ENCODE results near the gene SCN4B.
"Not testable (repeated sequence)": the region's sequence is repeated elsewhere in the genome, so short reads cannot be mapped to it uniquely, and the experiment has no call there.

The SCN4B gene

GRCh38 chr11:118152552-118153471 lies at the start of gene SCN4B:
SCN4B (minus strand) TSS chr11:118152823; CDS start chr11:118152673, 150 bp downstream.
- Mint-ChIP-seq H3K9me3 (no peaks in the 10 kb centered on the region), H3K27ac (no peak within 1 kb of the TSS), H3K36me3 (ENCODE audit: low read depth) (no peaks in the 10 kb centered on the region), H3K27me3 (peaks cover 75% of the 10 kb centered on the region), H3K4me1 (ENCODE audit: low read depth) (peaks cover 12% of the 10 kb centered on the region), H3K4me3 (peak within 1 kb of the TSS; percentile 56)
- no peak for DNase-seq

GRCh38 chr11:118201966-118202365 lies 49.3 kb upstream of the SCN4B start:
- Mint-ChIP-seq H3K4me3 (no peak overlapping the region), H3K36me3 (ENCODE audit: low read depth) (peaks cover 25% of the 10 kb centered on the region), H3K4me1 (ENCODE audit: low read depth) (peaks cover 35% of the 10 kb centered on the region), H3K27me3 (no peaks in the 10 kb centered on the region), H3K27ac (no peak overlapping the region), H3K9me3 (peaks cover 3% of the 10 kb centered on the region)
- no peak for DNase-seq

- Mint-ChIP-seq H3K4me3 (no peak overlapping the region), H3K36me3 (ENCODE audit: low read depth) (peaks cover 34% of the 10 kb centered on the region), H3K4me1 (ENCODE audit: low read depth) (peaks cover 26% of the 10 kb centered on the region), H3K27me3 (no peaks in the 10 kb centered on the region), H3K27ac (no peak overlapping the region), H3K9me3 (peaks cover 3% of the 10 kb centered on the region)
- DNase-seq = peak; percentile 56
Measured at GRCh38 chr11:118200901-118201680, 48.5 kb upstream of the SCN4B start.

GRCh38 chr11:118200497-118200896 lies 47.9 kb upstream of the SCN4B start:
- Mint-ChIP-seq H3K4me1 (ENCODE audit: low read depth) (peaks cover 20% of the 10 kb centered on the region), H3K9me3 (no peaks in the 10 kb centered on the region), H3K27ac (no peak overlapping the region), H3K27me3 (no peaks in the 10 kb centered on the region), H3K36me3 (ENCODE audit: low read depth) (peaks cover 40% of the 10 kb centered on the region), H3K4me3 (no peak overlapping the region)
- DNase-seq = peak; percentile 47

GRCh38 chr11:118199135-118199534 lies 46.5 kb upstream of the SCN4B start:
- no peak for DNase-seq
- H3K36me3 Mint-ChIP-seq (ENCODE audit: low read depth) = peaks cover 53% of the 10 kb centered on the region
- peak overlapping the region; percentile 49 for H3K4me3 Mint-ChIP-seq
- peaks cover 18% of the 10 kb centered on the region for H3K4me1 Mint-ChIP-seq (ENCODE audit: low read depth)
- H3K9me3 Mint-ChIP-seq = no peaks in the 10 kb centered on the region
- no peaks in the 10 kb centered on the region for H3K27me3 Mint-ChIP-seq
- H3K27ac Mint-ChIP-seq = no peak overlapping the region

GRCh38 chr11:118198370-118198769 lies 45.7 kb upstream of the SCN4B start:
- H3K4me3 Mint-ChIP-seq = peak overlapping the region; percentile 49
- peaks cover 61% of the 10 kb centered on the region for H3K36me3 Mint-ChIP-seq (ENCODE audit: low read depth)
- H3K9me3 Mint-ChIP-seq = no peaks in the 10 kb centered on the region
- peak; percentile 88 for DNase-seq
- H3K27ac Mint-ChIP-seq = no peak overlapping the region
- no peaks in the 10 kb centered on the region for H3K27me3 Mint-ChIP-seq
- peaks cover 18% of the 10 kb centered on the region for H3K4me1 Mint-ChIP-seq (ENCODE audit: low read depth)

- Mint-ChIP-seq H3K27me3 (no peaks in the 10 kb centered on the region), H3K4me1 (ENCODE audit: low read depth) (peaks cover 18% of the 10 kb centered on the region), H3K9me3 (peaks cover 8% of the 10 kb centered on the region), H3K4me3 (no peak overlapping the region), H3K27ac (peak overlapping the region; percentile 38), H3K36me3 (ENCODE audit: low read depth) (peaks cover 85% of the 10 kb centered on the region)
- no peak for DNase-seq
Measured at GRCh38 chr11:118194835-118195627, 42.4 kb upstream of the SCN4B start.

- Mint-ChIP-seq H3K27ac (peak overlapping the region; percentile 67), H3K4me3 (no peak overlapping the region), H3K27me3 (no peaks in the 10 kb centered on the region), H3K4me1 (ENCODE audit: low read depth) (peaks cover 13% of the 10 kb centered on the region), H3K9me3 (peaks cover 8% of the 10 kb centered on the region), H3K36me3 (ENCODE audit: low read depth) (peaks cover 81% of the 10 kb centered on the region)
- no peak for DNase-seq
Measured at GRCh38 chr11:118193910-118194566, 41.4 kb upstream of the SCN4B start.

GRCh38 chr11:118192817-118193216 lies 40.2 kb upstream of the SCN4B start:
- H3K27me3 Mint-ChIP-seq; DNase-seq; H3K9me3 Mint-ChIP-seq; H3K4me1 Mint-ChIP-seq (ENCODE audit: low read depth); H3K27ac Mint-ChIP-seq; H3K4me3 Mint-ChIP-seq: not testable (repeated sequence)
- peaks cover 69% of the 10 kb centered on the region for H3K36me3 Mint-ChIP-seq (ENCODE audit: low read depth)

- not testable (repeated sequence) for DNase-seq; H3K4me1 Mint-ChIP-seq (ENCODE audit: low read depth); H3K4me3 Mint-ChIP-seq; H3K9me3 Mint-ChIP-seq
- H3K27me3 Mint-ChIP-seq = peaks cover 10% of the 10 kb centered on the region
- H3K36me3 Mint-ChIP-seq (ENCODE audit: low read depth) = peaks cover 51% of the 10 kb centered on the region
- H3K27ac Mint-ChIP-seq = peak overlapping the region; percentile 1
Measured at GRCh38 chr11:118190942-118191506, 38.4 kb upstream of the SCN4B start.

- Mint-ChIP-seq H3K9me3 (peaks cover 4% of the 10 kb centered on the region), H3K27me3 (peaks cover 13% of the 10 kb centered on the region), H3K27ac (no peak overlapping the region), H3K36me3 (ENCODE audit: low read depth) (peaks cover 7% of the 10 kb centered on the region), H3K4me1 (ENCODE audit: low read depth) (peaks cover 2% of the 10 kb centered on the region), H3K4me3 (no peak overlapping the region)
- no peak for DNase-seq
Measured at GRCh38 chr11:118186346-118187107, 33.9 kb upstream of the SCN4B start.

- Mint-ChIP-seq H3K4me1 (ENCODE audit: low read depth) (peaks cover 2% of the 10 kb centered on the region), H3K9me3 (no peaks in the 10 kb centered on the region), H3K36me3 (ENCODE audit: low read depth) (no peaks in the 10 kb centered on the region), H3K27ac (no peak overlapping the region), H3K27me3 (peaks cover 13% of the 10 kb centered on the region), H3K4me3 (no peak overlapping the region)
- peak; percentile 13 for DNase-seq
Measured at GRCh38 chr11:118184784-118185579, 32.4 kb upstream of the SCN4B start.
